GM23248 (cell line): Measurements from ENCODE around the gene CMTM6.

Experiments
- EZH2 ChIP-seq: fragments of 200-600 bp; sonication (generic); IDR thresholded peaks from 2 replicates; pipeline ENCODE4 v1.6.1; 2018; ENCODE audit warnings: antibody characterized with exemption, mild to moderate bottlenecking; ENCODE audit not compliant: insufficient read depth, poor library complexity, severe bottlenecking
- EZH2phosphoT487 ChIP-seq: fragments of 200-600 bp; sonication (generic); IDR thresholded peaks from 2 replicates; pipeline ENCODE4 v1.6.1; 2018; ENCODE audit warnings: antibody characterized with exemption, moderate library complexity, mild to moderate bottlenecking, low read depth; ENCODE audit not compliant: insufficient read depth

- no peak for TF ChIP-seq EZH2phosphoT487
- no peak for TF ChIP-seq EZH2
Observed at GRCh38 chr3:32454731-32455608, 47.7 kb downstream of the CMTM6 start.
